Measurements from ENCODE around the gene RGL4. TPM values are rescaled to one million over a fixed set of nuclear protein-coding genes. Genes with fewer than 3 reads are reported as not detected.
A peak's percentile ranks its signal among the peaks of the same experiment; 100 is the strongest.
"Not testable (repeated sequence)": the region's sequence is repeated elsewhere in the genome, so short reads cannot be mapped to it uniquely, and the experiment has no call there.

RGL4 gene, protein sequence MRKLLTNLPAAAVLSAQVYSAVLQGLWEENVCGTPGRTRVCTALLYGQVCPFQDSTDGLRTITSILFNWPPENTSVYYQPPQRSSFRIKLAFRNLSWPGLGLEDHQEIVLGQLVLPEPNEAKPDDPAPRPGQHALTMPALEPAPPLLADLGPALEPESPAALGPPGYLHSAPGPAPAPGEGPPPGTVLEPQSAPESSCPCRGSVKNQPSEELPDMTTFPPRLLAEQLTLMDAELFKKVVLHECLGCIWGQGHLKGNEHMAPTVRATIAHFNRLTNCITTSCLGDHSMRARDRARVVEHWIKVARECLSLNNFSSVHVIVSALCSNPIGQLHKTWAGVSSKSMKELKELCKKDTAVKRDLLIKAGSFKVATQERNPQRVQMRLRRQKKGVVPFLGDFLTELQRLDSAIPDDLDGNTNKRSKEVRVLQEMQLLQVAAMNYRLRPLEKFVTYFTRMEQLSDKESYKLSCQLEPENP
- total RNA-seq: not detected
- long read RNA-seq: 0 reads

DNA sequence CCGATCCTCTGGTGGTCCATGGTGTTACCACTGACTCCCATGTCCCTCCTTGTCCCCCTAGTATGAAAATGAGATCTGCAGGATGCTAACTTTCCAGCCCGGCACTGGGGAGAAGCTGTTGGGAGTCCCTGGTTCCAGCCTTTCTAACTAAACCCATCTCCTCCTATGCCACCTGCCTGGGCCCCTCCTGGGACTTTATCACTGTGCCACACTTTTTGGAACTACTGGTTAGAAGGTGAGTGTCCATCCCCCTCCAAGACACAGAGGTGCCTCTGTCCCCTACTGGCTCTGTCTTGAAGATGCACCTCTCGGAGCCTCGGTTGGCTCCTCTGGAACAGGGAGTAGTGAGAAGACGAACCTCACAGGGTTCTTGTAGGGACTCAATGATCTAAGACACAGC, at the start of gene RGL4:
Gene RGL4 (plus strand): TSS at position 301 of the 400 bp plus-strand sequence. CDS start 1,018 bp downstream, outside the sequence.
- no peaks in the 10 kb centered on the region for H3K4me1 ChIP-seq
- 100% methylated on average over 4 of the region's 5 CpGs for WGBS (ENCODE audit: insufficient coverage, low coverage, low lambda C conversion rate, missing lambda C conversion rate)
- H3K27me3 ChIP-seq: no peaks in the 10 kb centered on the region
- H3K9me3 ChIP-seq: no peaks in the 10 kb centered on the region
- DNase-seq: no peak
- TF ChIP-seq POLR2A (IDR thresholded peaks at IDR 0.05): no peak
- TF ChIP-seq, protein P1, sequence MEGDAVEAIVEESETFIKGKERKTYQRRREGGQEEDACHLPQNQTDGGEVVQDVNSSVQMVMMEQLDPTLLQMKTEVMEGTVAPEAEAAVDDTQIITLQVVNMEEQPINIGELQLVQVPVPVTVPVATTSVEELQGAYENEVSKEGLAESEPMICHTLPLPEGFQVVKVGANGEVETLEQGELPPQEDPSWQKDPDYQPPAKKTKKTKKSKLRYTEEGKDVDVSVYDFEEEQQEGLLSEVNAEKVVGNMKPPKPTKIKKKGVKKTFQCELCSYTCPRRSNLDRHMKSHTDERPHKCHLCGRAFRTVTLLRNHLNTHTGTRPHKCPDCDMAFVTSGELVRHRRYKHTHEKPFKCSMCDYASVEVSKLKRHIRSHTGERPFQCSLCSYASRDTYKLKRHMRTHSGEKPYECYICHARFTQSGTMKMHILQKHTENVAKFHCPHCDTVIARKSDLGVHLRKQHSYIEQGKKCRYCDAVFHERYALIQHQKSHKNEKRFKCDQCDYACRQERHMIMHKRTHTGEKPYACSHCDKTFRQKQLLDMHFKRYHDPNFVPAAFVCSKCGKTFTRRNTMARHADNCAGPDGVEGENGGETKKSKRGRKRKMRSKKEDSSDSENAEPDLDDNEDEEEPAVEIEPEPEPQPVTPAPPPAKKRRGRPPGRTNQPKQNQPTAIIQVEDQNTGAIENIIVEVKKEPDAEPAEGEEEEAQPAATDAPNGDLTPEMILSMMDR (IDR thresholded peaks at IDR 0.05): no peak
- H3K4me3 ChIP-seq: no peak within 1 kb of the TSS
- H3K36me3 ChIP-seq: peaks cover 0 to 6% (median 1%) of the 10 kb centered on the region in 4 donors
- H3K27ac ChIP-seq: no peak within 1 kb of the TSS
- no peak for ATAC-seq
- intact Hi-C loops (cut with DNase I): no loop called here

DNA sequence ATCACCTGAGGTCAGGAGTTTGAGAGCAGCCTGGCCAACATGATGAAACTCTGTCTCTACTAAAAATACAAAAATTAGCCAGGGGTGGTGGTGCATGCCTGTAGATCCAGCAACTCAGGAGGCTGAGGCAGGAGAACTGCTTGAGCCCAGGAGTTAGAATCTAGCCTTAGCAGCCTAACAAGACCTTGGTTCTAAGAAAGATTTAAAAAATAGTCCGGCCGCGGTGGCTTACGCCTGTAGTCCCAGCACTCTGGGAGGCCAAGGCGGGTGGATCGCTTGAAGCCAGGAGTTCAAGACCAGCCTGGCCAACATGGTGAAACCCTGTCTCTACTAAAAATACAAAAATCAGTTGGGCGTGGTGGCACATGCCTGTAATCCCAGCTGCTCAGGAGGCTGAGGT, 44.3 kb upstream of the RGL4 start:
- DNase-seq: peak in 2 of 3 donors; percentile 8 to 28
- intact Hi-C loops (cut with DNase I); ATAC-seq; H3K4me3 ChIP-seq; H3K9me3 ChIP-seq; H3K27me3 ChIP-seq; H3K27ac ChIP-seq; H3K4me1 ChIP-seq; H3K36me3 ChIP-seq: not testable (repeated sequence)
- 100% methylated on average over 1 of the region's 7 CpGs for WGBS (ENCODE audit: insufficient coverage, low coverage, low lambda C conversion rate, missing lambda C conversion rate)

DNA sequence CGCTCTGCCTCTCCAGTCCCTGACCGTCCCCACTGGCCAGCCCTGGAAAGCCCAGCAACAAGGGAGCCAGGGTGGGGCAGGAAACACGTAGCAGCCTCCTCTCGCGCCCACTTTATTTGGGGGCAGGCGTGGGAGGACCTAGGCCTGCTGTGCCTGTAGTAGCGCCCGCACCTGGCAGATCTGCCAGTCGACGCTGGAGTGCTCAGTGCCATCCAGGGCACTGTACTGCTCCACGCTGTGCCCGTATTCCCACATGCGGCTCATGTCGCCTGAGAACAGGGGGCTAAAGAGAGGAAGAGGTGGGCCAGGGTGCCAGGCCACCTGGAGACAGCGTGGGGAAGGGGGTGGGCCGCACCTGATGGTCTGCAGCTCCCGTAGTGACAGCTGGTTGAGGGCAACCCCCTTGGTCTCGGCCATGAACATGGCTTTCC, 41.7 kb upstream of the RGL4 start:
- Histone ChIP-seq H3K4me3 (no peak overlapping the region), H3K27me3 (no peaks in the 10 kb centered on the region), H3K27ac (no peak overlapping the region), H3K4me1 (no peaks in the 10 kb centered on the region), H3K36me3 (no peaks in the 10 kb centered on the region), H3K9me3 (no peaks in the 10 kb centered on the region)
- TF ChIP-seq, protein P1 (IDR thresholded peaks at IDR 0.05): no peak
- ATAC-seq (peak in 1 of 4 donors; percentile 13), DNase-seq (peak in 1 of 3 donors; percentile 43)
- 95% methylated on average over 4 of the region's 18 CpGs for WGBS (ENCODE audit: insufficient coverage, low coverage, low lambda C conversion rate, missing lambda C conversion rate)
- intact Hi-C loops (cut with DNase I): no loop called here

DNA sequence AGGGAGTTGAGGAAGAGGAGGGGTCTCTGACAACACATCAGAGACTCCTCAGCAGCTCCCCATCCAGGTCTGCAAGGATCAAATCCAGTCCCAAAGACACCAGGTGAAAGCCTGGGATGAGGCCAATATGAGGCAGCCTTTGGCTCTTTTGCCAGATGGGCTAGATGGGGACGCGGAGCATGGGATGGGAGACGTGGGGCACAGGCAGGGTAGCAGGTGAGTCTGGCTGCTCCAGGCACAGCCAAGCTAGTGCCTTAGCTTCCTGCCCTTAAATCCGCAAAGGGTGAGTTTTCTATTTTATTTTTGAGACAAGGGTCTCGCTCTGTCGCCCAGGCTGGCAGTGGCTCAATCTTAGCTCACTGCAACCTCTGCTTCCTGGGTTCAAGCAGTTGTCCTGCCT, 39.1 kb upstream of the RGL4 start:
- no peaks in the 10 kb centered on the region for H3K4me1 ChIP-seq
- no peaks in the 10 kb centered on the region for H3K27me3 ChIP-seq
- H3K36me3 ChIP-seq: no peaks in the 10 kb centered on the region
- DNase-seq: peak in 1 of 3 donors; percentile 25
- intact Hi-C loops (cut with DNase I): no loop called here
- TF ChIP-seq, protein P1 (IDR thresholded peaks at IDR 0.05): no peak
- no peaks in the 10 kb centered on the region for H3K9me3 ChIP-seq
- ATAC-seq: no peak
- 82% methylated on average over 4 of the region's 6 CpGs for WGBS (ENCODE audit: insufficient coverage, low coverage, low lambda C conversion rate, missing lambda C conversion rate)
- no peak overlapping the region for H3K4me3 ChIP-seq
- H3K27ac ChIP-seq: no peak overlapping the region

DNA sequence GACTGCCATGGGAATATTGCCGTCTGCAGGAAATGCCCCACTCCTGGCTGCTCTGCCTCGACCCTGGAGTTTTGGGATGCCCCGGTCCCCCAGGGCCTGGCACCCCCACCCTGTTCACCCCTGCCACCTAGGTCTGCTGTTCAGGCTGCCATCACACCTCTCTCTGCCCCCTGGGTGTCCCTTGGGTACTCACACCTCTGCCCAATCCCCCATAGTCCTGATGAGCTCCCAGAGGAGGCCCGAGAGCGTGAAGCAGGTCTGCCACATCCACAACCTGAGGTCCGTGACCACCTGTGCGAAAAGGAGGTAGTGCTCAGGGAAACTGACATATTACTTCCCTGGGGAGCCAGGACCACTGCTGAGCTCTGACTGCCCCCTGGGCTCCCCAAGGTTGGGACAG, 38.5 kb upstream of the RGL4 start:
- H3K4me1 ChIP-seq: no peaks in the 10 kb centered on the region
- DNase-seq (peak in 1 of 3 donors; percentile 43), ATAC-seq (no peak)
- no peaks in the 10 kb centered on the region for H3K9me3 ChIP-seq
- intact Hi-C loops (cut with DNase I): no loop called here
- 96% methylated on average over 5 of the region's 7 CpGs for WGBS (ENCODE audit: insufficient coverage, low coverage, low lambda C conversion rate, missing lambda C conversion rate)
- H3K36me3 ChIP-seq: no peaks in the 10 kb centered on the region
- H3K27ac ChIP-seq: no peak overlapping the region
- no peaks in the 10 kb centered on the region for H3K27me3 ChIP-seq
- no peak overlapping the region for H3K4me3 ChIP-seq
- no peak for TF ChIP-seq POLR2A (IDR thresholded peaks at IDR 0.05)
- TF ChIP-seq, protein P1 (IDR thresholded peaks at IDR 0.05): no peak
